ENCODE measurements around the gene ANO10.

Gene ANO10

DNA sequence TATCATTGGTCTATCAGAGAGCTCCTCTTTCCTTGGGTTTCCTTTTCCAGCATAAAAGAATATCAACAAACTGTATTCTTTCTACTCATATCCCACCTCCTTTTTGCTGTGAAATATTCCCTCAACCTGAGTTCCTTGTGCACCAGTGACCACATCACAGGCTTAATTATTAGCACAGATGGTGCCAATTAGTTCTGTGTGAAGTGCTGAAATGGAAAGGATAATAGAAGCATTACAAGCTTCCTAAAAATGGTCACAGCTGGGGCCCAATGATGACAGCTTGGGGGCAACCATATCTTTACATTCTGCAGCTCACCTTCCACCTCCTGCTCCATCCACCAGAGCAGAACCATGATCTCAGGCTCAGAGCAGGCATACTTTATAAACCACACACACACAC, 84.6 kb downstream of the ANO10 start:
- Histone ChIP-seq H3K9me3 (ENCODE audit: control insufficient read depth in 2 of 2, low read length in 2 of 2) (no peaks in the 10 kb centered on the region), H3K27ac (ENCODE audit: low read length) (no peak overlapping the region), H3K4me1 (ENCODE audit: control insufficient read depth, insufficient read depth, low read length) (no peaks in the 10 kb centered on the region), H3K9ac (ENCODE audit: low read length in 2 of 2) (no peak overlapping the region), H3K27me3 (ENCODE audit: control insufficient read depth in 1 of 2, insufficient read depth in 2 of 2, low read length in 2 of 2) (no peaks in the 10 kb centered on the region), H3K36me3 (ENCODE audit: control insufficient read depth in 2 of 2, insufficient read depth in 2 of 2, low read length in 2 of 2) (no peaks in the 10 kb centered on the region), H3K4me3 (ENCODE audit: low read length in 2 of 2) (no peak overlapping the region)

DNA sequence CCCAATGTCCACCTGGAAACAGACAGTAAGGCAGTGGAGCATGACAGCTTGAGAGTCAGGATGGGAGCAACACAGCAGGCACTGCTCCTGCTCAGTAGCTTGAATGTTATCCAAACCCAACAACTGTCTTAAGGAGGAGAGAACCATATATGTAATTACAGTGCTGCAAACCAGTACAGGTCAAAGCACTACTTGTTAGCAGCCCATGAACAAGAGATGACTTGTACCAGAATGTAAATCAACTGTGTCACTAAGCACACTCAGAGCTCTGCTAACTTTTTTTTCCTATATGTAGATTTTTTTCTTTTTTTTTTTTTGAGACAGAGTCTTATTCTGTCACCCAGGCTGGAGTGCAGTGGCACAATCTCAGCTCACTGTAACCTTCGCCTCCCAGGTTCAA, 87.1 kb downstream of the ANO10 start:
- no peaks in the 10 kb centered on the region for H3K4me1 ChIP-seq (ENCODE audit: control insufficient read depth, insufficient read depth, low read length)
- H3K9me3 ChIP-seq (ENCODE audit: control insufficient read depth in 2 of 2, low read length in 2 of 2), result no peaks in the 10 kb centered on the region
- no peak overlapping the region for H3K27ac ChIP-seq (ENCODE audit: low read length)
- H3K4me3 ChIP-seq (ENCODE audit: low read length in 2 of 2), result no peak overlapping the region
- no peak overlapping the region for H3K9ac ChIP-seq (ENCODE audit: low read length in 2 of 2)
- no peaks in the 10 kb centered on the region for H3K36me3 ChIP-seq (ENCODE audit: control insufficient read depth in 2 of 2, insufficient read depth in 2 of 2, low read length in 2 of 2)
- H3K27me3 ChIP-seq (ENCODE audit: control insufficient read depth in 1 of 2, insufficient read depth in 2 of 2, low read length in 2 of 2), result no peaks in the 10 kb centered on the region

DNA sequence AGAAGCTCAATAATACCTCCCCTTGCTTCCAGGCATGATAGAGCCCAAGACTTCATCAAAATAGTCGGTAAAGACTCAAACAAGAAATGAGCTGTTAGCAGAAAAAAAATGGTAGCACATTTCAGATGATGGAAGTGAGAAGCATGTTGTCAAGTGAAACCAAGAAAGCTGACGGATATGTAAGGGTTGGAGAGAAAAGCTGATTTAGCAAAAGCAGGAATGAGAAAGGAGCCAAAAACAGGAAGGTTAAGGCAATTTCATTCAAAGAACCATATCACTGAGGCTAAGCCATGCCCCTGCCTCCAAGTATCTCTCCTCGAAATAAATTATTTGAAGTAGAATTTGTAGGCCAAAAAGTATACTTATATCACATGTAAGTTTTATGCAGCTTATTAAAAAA, 88.8 kb downstream of the ANO10 start:
- H3K4me3 ChIP-seq (ENCODE audit: low read length in 2 of 2), result no peak overlapping the region
- no peaks in the 10 kb centered on the region for H3K36me3 ChIP-seq (ENCODE audit: control insufficient read depth in 2 of 2, insufficient read depth in 2 of 2, low read length in 2 of 2)
- H3K9ac ChIP-seq (ENCODE audit: low read length in 2 of 2), result no peak overlapping the region
- no peaks in the 10 kb centered on the region for H3K9me3 ChIP-seq (ENCODE audit: control insufficient read depth in 2 of 2, low read length in 2 of 2)
- H3K27me3 ChIP-seq (ENCODE audit: control insufficient read depth in 1 of 2, insufficient read depth in 2 of 2, low read length in 2 of 2), result no peaks in the 10 kb centered on the region
- H3K27ac ChIP-seq (ENCODE audit: low read length), result no peak overlapping the region
- H3K4me1 ChIP-seq (ENCODE audit: control insufficient read depth, insufficient read depth, low read length), result no peaks in the 10 kb centered on the region

DNA sequence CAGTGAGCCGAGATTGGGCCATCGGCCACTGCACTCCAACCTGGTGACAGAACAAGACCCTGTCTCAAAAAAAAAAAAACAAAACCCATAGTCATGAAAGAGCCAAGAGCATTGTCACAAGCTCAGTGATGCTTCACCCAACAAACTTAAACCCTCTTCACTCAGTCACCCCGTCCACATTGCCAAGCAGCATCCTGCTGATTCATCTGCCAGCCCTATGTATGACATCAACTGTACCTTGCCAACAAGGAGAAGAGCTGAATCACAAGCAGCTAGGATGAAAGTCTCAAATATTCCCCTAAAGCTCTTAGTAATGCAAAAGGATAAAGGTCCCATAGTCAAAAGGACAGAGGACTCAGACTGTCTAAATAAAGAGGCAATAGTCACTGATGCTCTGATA, 90.0 kb downstream of the ANO10 start:
- H3K4me1 ChIP-seq (ENCODE audit: control insufficient read depth, insufficient read depth, low read length), result no peaks in the 10 kb centered on the region
- no peak overlapping the region for H3K9ac ChIP-seq (ENCODE audit: low read length in 2 of 2)
- H3K4me3 ChIP-seq (ENCODE audit: low read length in 2 of 2), result no peak overlapping the region
- no peaks in the 10 kb centered on the region for H3K27me3 ChIP-seq (ENCODE audit: control insufficient read depth in 1 of 2, insufficient read depth in 2 of 2, low read length in 2 of 2)
- no peaks in the 10 kb centered on the region for H3K36me3 ChIP-seq (ENCODE audit: control insufficient read depth in 2 of 2, insufficient read depth in 2 of 2, low read length in 2 of 2)
- H3K9me3 ChIP-seq (ENCODE audit: control insufficient read depth in 2 of 2, low read length in 2 of 2), result no peaks in the 10 kb centered on the region
- no peak overlapping the region for H3K27ac ChIP-seq (ENCODE audit: low read length)

DNA sequence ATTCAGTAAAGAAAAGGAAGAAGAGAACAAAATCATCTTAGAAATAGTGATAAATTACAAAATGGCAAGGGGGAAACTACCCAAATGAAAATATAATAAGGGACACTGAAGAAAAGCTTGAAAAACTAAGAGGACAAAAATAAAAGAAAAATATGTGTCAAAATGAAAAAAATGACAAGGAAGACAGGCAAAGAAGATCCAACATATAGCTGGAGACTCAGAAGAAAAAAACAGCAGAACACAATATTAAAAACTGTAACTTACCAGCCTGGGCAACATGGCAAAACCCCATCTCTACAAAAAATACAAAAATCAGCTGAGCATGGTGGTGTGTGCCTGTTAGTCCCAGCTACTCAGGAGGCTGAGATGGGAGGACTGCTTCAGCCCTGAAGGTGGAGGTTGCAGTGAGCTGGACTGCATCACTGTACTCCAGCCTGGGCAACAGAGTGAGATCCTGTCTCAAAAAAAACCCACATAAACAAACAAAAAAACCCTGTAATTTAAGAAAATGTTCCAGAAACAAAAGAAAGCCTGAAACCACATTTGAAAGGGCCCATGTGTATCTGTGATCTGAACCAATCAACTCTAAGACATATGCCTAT, 93.2 kb downstream of the ANO10 start:
- H3K9ac ChIP-seq (ENCODE audit: low read length in 2 of 2), result no peak overlapping the region

DNA sequence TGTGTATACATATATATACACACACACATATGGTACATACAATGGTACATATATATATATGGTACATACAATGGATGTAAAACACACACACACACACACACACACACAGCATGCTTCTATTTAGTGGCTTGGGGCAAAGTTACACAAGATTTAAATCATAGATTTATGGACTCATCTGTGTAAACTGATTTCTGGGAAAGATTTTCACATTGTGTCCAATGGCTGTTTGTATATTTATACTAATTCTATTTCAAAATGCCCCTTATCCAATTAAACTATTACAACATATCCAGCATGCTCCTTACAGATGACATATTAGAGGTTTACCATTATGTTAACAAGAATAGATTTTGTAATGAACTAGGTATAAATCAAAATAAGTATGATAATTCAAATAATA, 94.9 kb downstream of the ANO10 start:
- H3K27me3 ChIP-seq (ENCODE audit: control insufficient read depth in 1 of 2, insufficient read depth in 2 of 2, low read length in 2 of 2), result no peaks in the 10 kb centered on the region
- H3K9ac ChIP-seq (ENCODE audit: low read length in 2 of 2), result no peak overlapping the region
- no peak overlapping the region for H3K4me3 ChIP-seq (ENCODE audit: low read length in 2 of 2)
- no peaks in the 10 kb centered on the region for H3K4me1 ChIP-seq (ENCODE audit: control insufficient read depth, insufficient read depth, low read length)
- no peaks in the 10 kb centered on the region for H3K36me3 ChIP-seq (ENCODE audit: control insufficient read depth in 2 of 2, insufficient read depth in 2 of 2, low read length in 2 of 2)
- H3K27ac ChIP-seq (ENCODE audit: low read length), result no peak overlapping the region
- H3K9me3 ChIP-seq (ENCODE audit: control insufficient read depth in 2 of 2, low read length in 2 of 2), result no peaks in the 10 kb centered on the region

More for the DNA sequence above, 93.2 kb downstream of the ANO10 start:
- Histone ChIP-seq H3K9me3 (ENCODE audit: control insufficient read depth in 2 of 2, low read length in 2 of 2) (no peaks in the 10 kb centered on the region), H3K4me3 (ENCODE audit: low read length in 2 of 2) (no peak overlapping the region), H3K27me3 (ENCODE audit: control insufficient read depth in 1 of 2, insufficient read depth in 2 of 2, low read length in 2 of 2) (no peaks in the 10 kb centered on the region), H3K4me1 (ENCODE audit: control insufficient read depth, insufficient read depth, low read length) (no peaks in the 10 kb centered on the region), H3K36me3 (ENCODE audit: control insufficient read depth in 2 of 2, insufficient read depth in 2 of 2, low read length in 2 of 2) (no peaks in the 10 kb centered on the region), H3K27ac (ENCODE audit: low read length) (no peak overlapping the region)

DNA sequence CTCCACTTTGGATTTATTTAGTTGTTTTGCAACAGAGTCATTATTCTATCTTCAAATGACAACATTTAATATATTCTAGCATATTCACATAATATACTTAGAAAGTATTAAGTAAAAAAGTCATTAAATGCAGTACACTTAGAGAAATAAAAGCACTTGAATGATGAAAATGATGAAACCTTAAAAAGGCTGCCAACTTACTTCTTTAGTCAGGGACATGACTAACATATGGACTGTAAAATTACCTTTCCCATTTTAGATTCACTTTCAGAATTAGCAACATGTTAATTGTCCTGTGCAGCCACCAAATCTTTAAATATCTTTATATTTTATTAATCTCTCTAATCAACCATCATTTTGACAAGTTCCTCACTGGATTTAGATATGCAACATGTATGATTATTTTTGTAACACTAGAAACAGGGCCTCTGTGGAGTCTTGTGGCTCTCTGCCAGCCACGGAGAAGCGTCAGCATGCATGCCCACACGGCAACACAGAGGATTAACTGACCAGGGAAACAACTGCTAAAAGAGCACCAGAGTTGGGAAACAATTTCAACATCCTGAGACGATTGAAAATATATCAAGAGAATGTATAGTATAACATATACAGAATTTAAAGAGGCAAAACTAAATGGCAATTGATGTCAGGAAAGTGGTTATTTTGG, 95.7 kb downstream of the ANO10 start:
- Histone ChIP-seq H3K9me3 (ENCODE audit: control insufficient read depth in 2 of 2, low read length in 2 of 2) (no peaks in the 10 kb centered on the region), H3K4me3 (ENCODE audit: low read length in 2 of 2) (no peak overlapping the region), H3K4me1 (ENCODE audit: control insufficient read depth, insufficient read depth, low read length) (no peaks in the 10 kb centered on the region), H3K27ac (ENCODE audit: low read length) (no peak overlapping the region), H3K36me3 (ENCODE audit: control insufficient read depth in 2 of 2, insufficient read depth in 2 of 2, low read length in 2 of 2) (no peaks in the 10 kb centered on the region), H3K9ac (ENCODE audit: low read length in 2 of 2) (no peak overlapping the region), H3K27me3 (ENCODE audit: control insufficient read depth in 1 of 2, insufficient read depth in 2 of 2, low read length in 2 of 2) (no peaks in the 10 kb centered on the region)

DNA sequence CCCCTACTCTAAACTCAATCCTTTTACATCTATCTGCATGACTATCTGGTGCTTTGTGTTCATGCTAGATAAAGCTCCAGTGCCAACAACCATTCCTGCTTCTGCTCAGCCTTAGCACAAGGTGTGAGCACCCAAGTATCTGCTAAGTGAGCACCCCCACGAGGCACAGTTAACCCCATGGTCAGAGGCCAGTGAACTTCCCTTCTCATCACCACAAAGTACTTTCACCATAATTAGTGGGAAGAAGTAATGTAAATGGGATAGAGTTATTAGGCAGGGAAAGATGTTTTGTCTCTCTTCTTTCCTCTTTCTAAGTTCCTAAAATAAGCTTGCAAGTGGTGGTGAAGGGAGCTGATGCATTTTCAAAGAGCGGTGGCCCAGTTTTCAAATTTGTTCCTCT, 96.4 kb downstream of the ANO10 start:
- Histone ChIP-seq H3K36me3 (ENCODE audit: control insufficient read depth in 2 of 2, insufficient read depth in 2 of 2, low read length in 2 of 2) (no peaks in the 10 kb centered on the region), H3K9me3 (ENCODE audit: control insufficient read depth in 2 of 2, low read length in 2 of 2) (no peaks in the 10 kb centered on the region), H3K4me3 (ENCODE audit: low read length in 2 of 2) (no peak overlapping the region), H3K27me3 (ENCODE audit: control insufficient read depth in 1 of 2, insufficient read depth in 2 of 2, low read length in 2 of 2) (no peaks in the 10 kb centered on the region), H3K27ac (ENCODE audit: low read length) (no peak overlapping the region), H3K9ac (ENCODE audit: low read length in 2 of 2) (no peak overlapping the region), H3K4me1 (ENCODE audit: control insufficient read depth, insufficient read depth, low read length) (no peaks in the 10 kb centered on the region)

DNA sequence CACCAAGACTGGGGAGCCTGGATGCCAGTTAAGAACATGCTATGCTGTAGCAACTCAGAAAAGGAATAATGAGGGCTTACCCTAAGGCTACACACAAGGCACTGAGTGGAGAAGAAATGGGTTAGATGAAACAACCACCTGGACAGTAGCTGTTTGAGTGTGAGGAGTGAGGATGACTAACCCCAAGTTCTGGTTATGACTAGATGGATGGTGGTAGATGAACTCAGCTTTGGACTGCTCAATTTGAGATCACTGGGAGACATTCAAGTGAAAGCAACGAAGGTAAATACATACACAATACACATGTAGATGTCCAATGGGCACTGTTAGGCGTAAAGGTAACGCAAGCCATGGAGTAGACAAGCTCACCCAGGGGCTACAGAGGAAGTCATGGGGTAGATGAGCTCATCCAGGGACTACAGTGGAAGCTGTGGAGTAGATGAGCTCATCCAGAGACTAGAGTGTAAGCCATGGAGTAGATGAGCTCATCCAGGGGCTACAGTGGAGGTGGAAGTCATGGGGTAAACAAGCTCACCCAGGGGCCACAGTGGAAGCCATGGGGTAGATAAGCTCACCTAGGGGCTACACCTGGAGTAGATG, 98.3 kb downstream of the ANO10 start:
- no peaks in the 10 kb centered on the region for H3K4me1 ChIP-seq (ENCODE audit: control insufficient read depth, insufficient read depth, low read length)
- no peaks in the 10 kb centered on the region for H3K27me3 ChIP-seq (ENCODE audit: control insufficient read depth in 1 of 2, insufficient read depth in 2 of 2, low read length in 2 of 2)
- no peak overlapping the region for H3K9ac ChIP-seq (ENCODE audit: low read length in 2 of 2)
- H3K27ac ChIP-seq (ENCODE audit: low read length), result no peak overlapping the region
- H3K4me3 ChIP-seq (ENCODE audit: low read length in 2 of 2), result no peak overlapping the region
- no peaks in the 10 kb centered on the region for H3K36me3 ChIP-seq (ENCODE audit: control insufficient read depth in 2 of 2, insufficient read depth in 2 of 2, low read length in 2 of 2)
- H3K9me3 ChIP-seq (ENCODE audit: control insufficient read depth in 2 of 2, low read length in 2 of 2), result peaks cover 0 to 2% of the 10 kb centered on the region in 2 donors

DNA sequence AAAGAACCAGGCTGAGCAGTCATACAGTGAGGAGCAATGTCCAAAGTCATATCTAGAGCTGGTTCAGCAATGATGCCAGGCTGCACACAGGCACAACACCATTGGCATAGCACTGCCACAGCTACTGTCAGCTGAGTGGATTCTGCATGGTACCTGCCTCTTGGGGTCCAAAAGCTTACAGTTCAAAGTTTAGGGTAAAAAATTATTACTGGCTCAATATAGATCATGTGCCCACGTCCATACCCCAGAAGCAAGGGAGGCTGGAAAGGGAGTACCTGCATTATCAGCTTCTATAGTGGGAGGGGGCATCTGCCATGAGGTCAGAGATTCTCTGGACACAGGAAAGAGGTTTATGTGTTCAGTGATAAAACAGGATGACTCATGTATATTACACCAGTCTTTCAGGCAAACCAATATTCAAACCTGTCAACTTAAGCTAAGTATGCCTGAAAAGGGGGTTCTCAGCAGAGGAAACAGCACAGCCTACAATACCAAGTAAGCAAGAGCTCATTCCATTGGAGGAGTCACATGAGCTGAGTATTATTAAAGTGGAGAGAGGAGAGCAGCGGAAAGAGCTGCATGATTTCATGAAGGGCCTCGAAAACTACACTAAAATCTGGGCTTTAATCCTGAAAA, 99.0 kb downstream of the ANO10 start:
- Histone ChIP-seq H3K4me3 (ENCODE audit: low read length in 2 of 2) (no peak overlapping the region), H3K27me3 (ENCODE audit: control insufficient read depth in 1 of 2, insufficient read depth in 2 of 2, low read length in 2 of 2) (no peaks in the 10 kb centered on the region), H3K36me3 (ENCODE audit: control insufficient read depth in 2 of 2, insufficient read depth in 2 of 2, low read length in 2 of 2) (no peaks in the 10 kb centered on the region), H3K27ac (ENCODE audit: low read length) (no peak overlapping the region), H3K9me3 (ENCODE audit: control insufficient read depth in 2 of 2, low read length in 2 of 2) (peaks cover 0 to 2% of the 10 kb centered on the region in 2 donors), H3K4me1 (ENCODE audit: control insufficient read depth, insufficient read depth, low read length) (no peaks in the 10 kb centered on the region), H3K9ac (ENCODE audit: low read length in 2 of 2) (no peak overlapping the region)

DNA sequence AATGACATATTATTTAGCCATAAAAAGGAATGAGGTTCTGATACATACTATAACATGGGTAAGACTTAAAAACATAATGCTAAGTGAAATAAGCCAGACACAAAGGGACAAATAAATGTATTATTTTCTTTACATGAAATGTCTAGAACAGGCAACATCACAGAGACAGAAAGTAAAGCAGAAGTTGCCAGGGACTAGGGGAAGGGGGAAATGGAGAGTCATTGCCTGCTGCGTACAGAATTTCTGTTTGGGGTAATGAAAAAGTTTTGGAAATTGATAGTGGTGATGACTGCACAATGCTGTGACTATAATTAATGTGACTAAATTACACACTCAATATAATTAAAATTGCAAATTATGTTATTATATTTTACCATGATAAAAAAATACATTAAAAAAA, 99.9 kb downstream of the ANO10 start:
- no peaks in the 10 kb centered on the region for H3K4me1 ChIP-seq (ENCODE audit: control insufficient read depth, insufficient read depth, low read length)
- no peaks in the 10 kb centered on the region for H3K27me3 ChIP-seq (ENCODE audit: control insufficient read depth in 1 of 2, insufficient read depth in 2 of 2, low read length in 2 of 2)
- no peak overlapping the region for H3K4me3 ChIP-seq (ENCODE audit: low read length in 2 of 2)
- H3K9me3 ChIP-seq (ENCODE audit: control insufficient read depth in 2 of 2, low read length in 2 of 2), result peaks cover 0 to 2% of the 10 kb centered on the region in 2 donors
- H3K36me3 ChIP-seq (ENCODE audit: control insufficient read depth in 2 of 2, insufficient read depth in 2 of 2, low read length in 2 of 2), result no peaks in the 10 kb centered on the region
- no peak overlapping the region for H3K27ac ChIP-seq (ENCODE audit: low read length)
- H3K9ac ChIP-seq (ENCODE audit: low read length in 2 of 2), result no peak overlapping the region

Data from stomach smooth muscle (tissue), 2 donors.